Activated naive CD8-positive, alpha-beta T cell treated with anti-CD3 and anti-CD28 coated beads, Interleukin-2, amount 10 ng/mL, durations not matched to agents 7 days and 5 days (primary cell): Measurements from ENCODE around the gene GSE1. TPM values are rescaled to one million over a fixed set of nuclear protein-coding genes. Genes with fewer than 3 reads are reported as not detected.
A peak's percentile ranks its signal among the peaks of the same experiment; 100 is the strongest.

Experiments used
- ATAC-seq: fragments of 150-1000 bp; cut with Tn5 transposase; one replicate; pipeline ENCODE4 v1.10.0; 2021; ENCODE audit warnings: low read depth, moderate library complexity
- POLR2A ChIA-PET: fragments of 350-600 bp; sonication (Branson Sonifier 250); formaldehyde crosslinking; loops from one replicate; lab custom pipeline; 2021; ENCODE audit warnings: antibody characterized with exemption; lab: Charles Lee
- DNase-seq: peaks from one replicate; pipeline ENCODE4 v3.0.0; 2021
- H3K27ac Mint-ChIP-seq: one replicate; pipeline ENCODE4 v1.8.0; 2022; ENCODE audit warnings: mild to moderate bottlenecking, mixed read lengths
- H3K27me3 Mint-ChIP-seq: one replicate; pipeline ENCODE4 v1.8.0; 2022; ENCODE audit warnings: mild to moderate bottlenecking, moderate library complexity, mixed read lengths
- H3K36me3 Mint-ChIP-seq: one replicate; pipeline ENCODE4 v1.8.0; 2021; ENCODE audit warnings: mild to moderate bottlenecking, mixed read lengths
- H3K4me1 Mint-ChIP-seq: one replicate; pipeline ENCODE4 v1.8.0; 2021; ENCODE audit warnings: mixed read lengths
- H3K4me3 Mint-ChIP-seq: one replicate; pipeline ENCODE4 v1.8.0; 2022; ENCODE audit warnings: mild to moderate bottlenecking, moderate library complexity, mixed read lengths
- H3K9me3 Mint-ChIP-seq: one replicate; pipeline ENCODE4 v1.8.0; 2021; ENCODE audit warnings: mixed read lengths
- total RNA-seq, 2 experiments: library from RNA; stranded (reverse); gene quantifications; one replicate each; pipeline ENCODE4 v1.2.3, GENCODE V29; 2021

GSE1 gene
- total RNA-seq, 2 experiments from 2014 or later, result 60.9 to 62.5 TPM

- H3K27me3 Mint-ChIP-seq, result peaks cover 2% of the 10 kb centered on the region
- no peaks in the 10 kb centered on the region for H3K36me3 Mint-ChIP-seq
- no peaks in the 10 kb centered on the region for H3K9me3 Mint-ChIP-seq
- no peak for DNase-seq
- no peak overlapping the region for H3K4me3 Mint-ChIP-seq
- no peak overlapping the region for H3K27ac Mint-ChIP-seq
- POLR2A ChIA-PET, result interaction anchor here (12.1 kb wide), 1 partner anchor 54 kb away, joined by 175 read pairs; no protein-coding TSS in a partner anchor
- H3K4me1 Mint-ChIP-seq, result peaks cover 34% of the 10 kb centered on the region
- ATAC-seq, result no peak
Measured at GRCh38 chr16:85607796-85608514, 5.2 kb upstream of the GSE1 start.

- POLR2A ChIA-PET, result interaction anchor here (12.1 kb wide), 1 partner anchor 54 kb away, joined by 175 read pairs; no protein-coding TSS in a partner anchor
- peaks cover 34% of the 10 kb centered on the region for H3K4me1 Mint-ChIP-seq
- no peaks in the 10 kb centered on the region for H3K9me3 Mint-ChIP-seq
Measured at GRCh38 chr16:85608515-85608885, 4.6 kb upstream of the GSE1 start.

GRCh38 chr16:85608887-85609286 lies 4.2 kb upstream of the GSE1 start:
- no peak overlapping the region for H3K27ac Mint-ChIP-seq
- H3K9me3 Mint-ChIP-seq, result no peaks in the 10 kb centered on the region
- POLR2A ChIA-PET, result interaction anchor here (1.1 to 12.1 kb wide), 3 partner anchors 39 to 65 kb away, joined by 3 to 175 read pairs (median 3); no protein-coding TSS in a partner anchor
- no peak overlapping the region for H3K4me3 Mint-ChIP-seq
- ATAC-seq (no peak), DNase-seq (no peak)
- H3K27me3 Mint-ChIP-seq, result peaks cover 2% of the 10 kb centered on the region
- no peaks in the 10 kb centered on the region for H3K36me3 Mint-ChIP-seq
- peaks cover 34% of the 10 kb centered on the region for H3K4me1 Mint-ChIP-seq

More at GRCh38 chr16:85608515-85608885, 4.6 kb upstream of the GSE1 start:
- peaks cover 2% of the 10 kb centered on the region for H3K27me3 Mint-ChIP-seq
- DNase-seq, result no peak
- H3K4me3 Mint-ChIP-seq, result no peak overlapping the region
- H3K36me3 Mint-ChIP-seq, result no peaks in the 10 kb centered on the region
- no peak overlapping the region for H3K27ac Mint-ChIP-seq
- ATAC-seq, result no peak

- no peak overlapping the region for H3K27ac Mint-ChIP-seq
- peaks cover 33% of the 10 kb centered on the region for H3K4me1 Mint-ChIP-seq
- H3K36me3 Mint-ChIP-seq, result no peaks in the 10 kb centered on the region
- H3K4me3 Mint-ChIP-seq, result peak overlapping the region; percentile 35
- ATAC-seq, result no peak
- H3K27me3 Mint-ChIP-seq, result peaks cover 2% of the 10 kb centered on the region
- POLR2A ChIA-PET, result interaction anchor here (1.1 to 12.1 kb wide), 4 partner anchors 40 to 189 kb away, joined by 3 to 175 read pairs (median 4); no protein-coding TSS in a partner anchor
- H3K9me3 Mint-ChIP-seq, result no peaks in the 10 kb centered on the region
- no peak for DNase-seq
Measured at GRCh38 chr16:85609539-85609938, 3.6 kb upstream of the GSE1 start.

GRCh38 chr16:85610059-85610445 lies 3.1 kb upstream of the GSE1 start:
- no peak for DNase-seq

GRCh38 chr16:85610446-85611193 lies 2.5 kb upstream of the GSE1 start:
- ATAC-seq, result peak; percentile 64
- Mint-ChIP-seq H3K27me3 (peaks cover 2% of the 10 kb centered on the region), H3K4me3 (peak overlapping the region; percentile 75), H3K9me3 (no peaks in the 10 kb centered on the region), H3K4me1 (peaks cover 38% of the 10 kb centered on the region), H3K36me3 (no peaks in the 10 kb centered on the region), H3K27ac (peak overlapping the region; percentile 69)
- peak; percentile 98 for DNase-seq
- POLR2A ChIA-PET, result interaction anchor here (0.6 to 12.1 kb wide), 3 partner anchors 57 to 190 kb away, joined by 3 to 175 read pairs (median 6); no protein-coding TSS in a partner anchor

More at GRCh38 chr16:85610059-85610445, 3.1 kb upstream of the GSE1 start:
- Mint-ChIP-seq H3K4me1 (peaks cover 33% of the 10 kb centered on the region), H3K27ac (no peak overlapping the region), H3K36me3 (no peaks in the 10 kb centered on the region), H3K4me3 (peak overlapping the region; percentile 35), H3K27me3 (peaks cover 2% of the 10 kb centered on the region), H3K9me3 (no peaks in the 10 kb centered on the region)
- ATAC-seq, result no peak
- POLR2A ChIA-PET, result interaction anchor here (1.2 to 12.1 kb wide), 3 partner anchors 40 to 190 kb away, joined by 3 to 175 read pairs (median 6); no protein-coding TSS in a partner anchor

DNA sequence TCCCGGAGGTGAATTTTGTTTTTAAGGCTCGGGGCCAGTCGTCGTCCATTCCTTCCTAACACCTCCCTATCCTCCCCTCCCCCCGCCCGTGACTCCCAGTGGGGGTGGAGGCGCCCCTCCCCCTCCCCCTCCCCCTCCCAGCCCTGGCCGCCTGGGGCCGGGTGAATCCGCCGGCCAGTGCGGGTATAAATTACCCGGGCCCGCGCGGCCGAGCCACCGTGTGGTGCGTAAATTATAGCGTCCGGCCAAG lies 2.0 kb upstream of the GSE1 start:
- Mint-ChIP-seq H3K36me3 (no peaks in the 10 kb centered on the region), H3K27ac (peak overlapping the region; percentile 69), H3K9me3 (no peaks in the 10 kb centered on the region), H3K4me3 (peak overlapping the region; percentile 75), H3K4me1 (peaks cover 41% of the 10 kb centered on the region), H3K27me3 (peaks cover 2% of the 10 kb centered on the region)
- ATAC-seq (no peak), DNase-seq (no peak)
- POLR2A ChIA-PET, result interaction anchor here (0.6 to 12.1 kb wide), 4 partner anchors 57 to 195 kb away, joined by 3 to 175 read pairs (median 4); no protein-coding TSS in a partner anchor

DNA sequence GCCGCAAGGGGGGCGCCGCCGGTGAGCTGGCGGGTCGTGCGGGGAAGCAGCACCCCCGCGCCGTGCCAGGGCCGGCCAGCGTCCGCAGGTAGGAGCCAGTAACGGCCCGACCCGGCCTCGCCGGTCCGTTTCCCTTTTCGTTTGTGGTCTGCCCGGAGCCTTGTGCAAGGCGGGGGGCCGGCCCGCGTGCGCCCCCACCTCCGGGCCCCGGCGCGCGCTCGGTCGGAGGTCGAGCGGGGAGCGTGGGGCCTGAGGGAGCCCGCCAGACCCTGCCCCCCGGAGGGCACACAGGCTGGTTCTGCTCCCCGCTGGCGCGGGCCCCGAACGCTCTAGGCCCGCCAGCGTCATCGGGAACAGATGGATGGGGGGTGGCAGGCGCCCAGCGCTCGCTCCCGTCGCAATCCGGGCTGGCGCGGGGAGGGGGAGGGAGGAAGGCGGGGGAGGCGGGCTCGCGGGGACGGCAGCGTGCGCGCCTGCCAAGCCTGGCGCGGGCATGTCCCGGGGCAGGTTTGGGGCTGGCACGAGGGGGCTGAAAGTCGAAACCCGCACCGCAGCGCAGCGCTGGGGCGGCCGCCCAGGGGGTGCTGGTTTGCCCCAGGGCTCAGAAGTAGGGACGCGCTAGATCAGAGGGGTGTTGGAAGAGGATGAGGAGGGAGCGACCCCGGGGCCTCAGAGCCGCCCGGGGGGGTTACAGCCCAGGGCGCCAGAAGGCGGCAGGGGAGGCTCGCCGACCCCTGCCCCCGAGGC lies 1.5 kb upstream of the GSE1 start:
- DNase-seq (peak; percentile 76), ATAC-seq (peak; percentile 0)
- Mint-ChIP-seq H3K36me3 (no peaks in the 10 kb centered on the region), H3K27ac (peak overlapping the region; percentile 51), H3K27me3 (peaks cover 2% of the 10 kb centered on the region), H3K4me1 (peaks cover 43% of the 10 kb centered on the region), H3K9me3 (no peaks in the 10 kb centered on the region), H3K4me3 (peak overlapping the region; percentile 73)
- POLR2A ChIA-PET, result interaction anchor here (0.6 to 12.1 kb wide), 3 partner anchors 58 to 196 kb away, joined by 3 to 175 read pairs (median 6); no protein-coding TSS in a partner anchor

- POLR2A ChIA-PET, result interaction anchor here (12.1 kb wide), 1 partner anchor 58 kb away, joined by 175 read pairs; no protein-coding TSS in a partner anchor
- ATAC-seq (no peak), DNase-seq (peak; percentile 73)
- peak overlapping the region; percentile 69 for H3K27ac Mint-ChIP-seq
- peaks cover 46% of the 10 kb centered on the region for H3K4me1 Mint-ChIP-seq
- no peaks in the 10 kb centered on the region for H3K9me3 Mint-ChIP-seq
- H3K36me3 Mint-ChIP-seq, result no peaks in the 10 kb centered on the region
- H3K4me3 Mint-ChIP-seq, result peak overlapping the region; percentile 84
- peaks cover 2% of the 10 kb centered on the region for H3K27me3 Mint-ChIP-seq
Measured at GRCh38 chr16:85612191-85612800, 826 bp upstream of the GSE1 start.

DNA sequence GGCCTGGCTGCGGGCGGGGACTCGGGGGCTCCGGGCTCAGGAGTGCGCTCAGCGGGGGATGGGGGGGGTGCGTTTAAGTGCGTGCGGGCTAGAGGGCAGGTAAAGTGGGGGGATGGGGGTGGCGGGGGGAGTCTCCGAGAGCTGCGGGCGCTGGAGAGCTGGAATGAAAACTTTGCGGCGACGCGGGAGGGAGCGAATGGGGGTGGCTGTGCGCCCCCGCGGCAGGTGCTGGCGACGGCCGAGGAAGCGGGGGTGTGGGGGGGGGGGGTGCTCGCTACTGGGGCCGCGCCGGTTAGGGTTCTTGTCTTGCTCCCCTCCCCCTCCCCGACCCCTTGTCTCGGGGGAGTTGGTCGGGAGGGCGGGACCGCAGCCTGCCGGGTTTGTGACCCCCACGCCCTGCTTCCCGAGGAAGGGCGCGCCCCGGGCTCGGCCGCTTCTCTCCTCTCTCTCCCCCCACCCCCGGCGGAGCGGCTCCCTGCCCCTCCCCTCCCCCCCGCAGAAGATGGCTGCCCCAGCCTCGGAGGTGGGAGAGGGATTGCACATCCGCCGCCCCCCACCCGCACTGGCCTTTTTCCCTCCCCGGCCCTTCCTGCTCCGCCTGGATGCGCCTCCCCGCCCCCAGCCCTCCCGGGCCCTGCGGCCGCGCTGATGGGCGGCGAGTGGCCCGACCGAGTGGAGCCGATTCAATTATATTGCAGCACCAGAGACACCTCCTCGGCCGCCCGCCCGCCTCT lies 649 bp downstream of the GSE1 start:
- POLR2A ChIA-PET, result interaction anchor here (0.5 to 12.1 kb wide), 3 partner anchors 13 to 197 kb away, joined by 3 to 175 read pairs (median 4); no protein-coding TSS in a partner anchor
- no peak for ATAC-seq
- Mint-ChIP-seq H3K4me3 (peak overlapping the region; percentile 84), H3K36me3 (peaks cover 4% of the 10 kb centered on the region), H3K9me3 (no peaks in the 10 kb centered on the region), H3K27me3 (no peaks in the 10 kb centered on the region), H3K27ac (no peak overlapping the region), H3K4me1 (peaks cover 38% of the 10 kb centered on the region)
- DNase-seq, result peak; percentile 64

DNA sequence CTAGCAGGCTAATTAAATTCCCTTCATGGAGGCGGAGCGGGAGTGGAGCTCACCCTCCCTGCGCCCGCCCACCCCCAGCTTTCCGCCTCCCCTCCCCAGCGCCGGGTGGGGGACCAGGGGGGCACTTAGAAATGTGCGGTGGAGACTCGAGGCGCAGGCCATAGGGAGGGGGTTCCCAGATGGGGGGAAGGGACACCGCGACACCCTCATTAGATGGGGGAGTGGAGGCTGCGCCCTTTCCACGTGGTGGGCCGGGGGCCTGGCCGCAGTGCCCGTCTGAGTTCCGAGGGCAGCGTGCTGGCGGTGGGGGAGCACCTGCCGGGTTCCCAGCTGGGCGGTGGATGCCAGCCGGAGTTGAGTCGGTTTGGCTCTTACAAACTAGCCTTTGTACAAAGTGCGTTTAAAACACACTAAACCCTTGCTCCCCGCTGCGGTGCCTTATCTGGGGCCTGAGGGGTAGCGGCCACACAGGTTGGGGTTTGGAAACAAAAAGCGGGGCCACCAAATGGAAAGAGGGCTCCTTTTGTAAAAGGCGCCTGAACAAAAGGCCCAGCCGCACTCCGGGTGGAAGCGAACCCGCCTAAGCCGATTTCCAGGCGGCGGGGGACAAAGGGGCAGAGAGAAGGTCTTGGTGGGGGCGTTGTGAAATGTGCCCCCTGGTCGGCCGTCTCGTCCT lies 1.4 kb downstream of the GSE1 start:
- H3K4me3 Mint-ChIP-seq, result peak overlapping the region; percentile 84
- H3K36me3 Mint-ChIP-seq, result peaks cover 4% of the 10 kb centered on the region
- H3K27ac Mint-ChIP-seq, result peak overlapping the region; percentile 45
- no peaks in the 10 kb centered on the region for H3K27me3 Mint-ChIP-seq
- peaks cover 35% of the 10 kb centered on the region for H3K4me1 Mint-ChIP-seq
- H3K9me3 Mint-ChIP-seq, result no peaks in the 10 kb centered on the region
- POLR2A ChIA-PET, result interaction anchor here (0.5 to 12.1 kb wide), 2 partner anchors 12 to 60 kb away, joined by 4 to 175 read pairs; no protein-coding TSS in a partner anchor
- DNase-seq, result peak; percentile 54
- ATAC-seq, result no peak
